IMR-90 (cell line): ENCODE measurements around the gene TMEM184C. TPM values are rescaled to one million over a fixed set of nuclear protein-coding genes. Genes with fewer than 3 reads are reported as not detected.
A peak's percentile ranks its signal among the peaks of the same experiment; 100 is the strongest.

ENCODE experiments used
- ATAC-seq: fragments of 200-7000 bp; cut with Tn5 transposase; 2 replicates; pipeline ENCODE4 v1.9.1; 2020; ENCODE audit warnings: low read depth, mild to moderate bottlenecking, moderate library complexity
- BruUV-seq: library from RNA; stranded (reverse); fragments of 400-500 nt; replicated peaks from 2 replicates; lab custom pipeline; 2021; lab: Mats Ljungman, UMichigan
- CTCF ChIA-PET: fragments of 300-600 bp; formaldehyde crosslinking; extraction: SDS; loops from one replicate; lab custom pipeline; 2021; ENCODE audit warnings: antibody characterized with exemption; lab: Yijun Ruan, JAX
- POLR2A ChIA-PET: fragments of 300-600 bp; sonication (Branson Sonifier 250); formaldehyde crosslinking; loops from one replicate; lab custom pipeline; 2022; ENCODE audit warnings: antibody characterized with exemption; ENCODE audit not compliant: unreplicated experiment; lab: Charles Lee
- DNase-seq: peaks from one replicate; pipeline ENCODE4 v3.0.0; 2013
- H2AFZ ChIP-seq: replicated peaks from 2 replicates; pipeline ENCODE3; 2013; ENCODE audit warnings: low read length, mild to moderate bottlenecking; ENCODE audit not compliant: poor library complexity
- H2AK5ac ChIP-seq: 2 replicates; pipeline ENCODE4 v1.6.1; 2013; ENCODE audit warnings: low read depth, low read length, inconsistent platforms
- H2AK9ac ChIP-seq: replicated peaks from 2 replicates; pipeline ENCODE3; 2013; ENCODE audit warnings: mild to moderate bottlenecking, low read depth, low read length, moderate library complexity; ENCODE audit not compliant: poor library complexity
- H2BK120ac ChIP-seq: 2 replicates; pipeline ENCODE4 v1.6.1; 2013; ENCODE audit warnings: low read depth, low read length, inconsistent platforms
- H2BK15ac ChIP-seq: 3 replicates; pipeline ENCODE4 v1.6.1; 2013; ENCODE audit warnings: low read depth, low read length, inconsistent platforms
- H2BK20ac ChIP-seq: 2 replicates; pipeline ENCODE4 v1.6.1; 2013; ENCODE audit warnings: low read depth, mild to moderate bottlenecking, inconsistent platforms, low read length, moderate library complexity
- H2BK5ac ChIP-seq: 2 replicates; pipeline ENCODE4 v1.6.1; 2013; ENCODE audit warnings: mild to moderate bottlenecking, low read depth, low read length, inconsistent platforms; ENCODE audit not compliant: poor library complexity, severe bottlenecking
- H3K14ac ChIP-seq: replicated peaks from 2 replicates; pipeline ENCODE4 v1.6.1; 2013; ENCODE audit warnings: low read depth, low read length, inconsistent platforms
- H3K18ac ChIP-seq: 2 replicates; pipeline ENCODE4 v1.6.1; 2013; ENCODE audit warnings: low read depth, low read length, control low read depth
- H3K23ac ChIP-seq: 2 replicates; pipeline ENCODE4 v1.6.1; 2013; ENCODE audit warnings: low read depth, low read length, inconsistent platforms
- H3K27ac ChIP-seq: 2 replicates; pipeline ENCODE4 v1.5.1; 2013; ENCODE audit warnings: mild to moderate bottlenecking, control low read depth, low read length; ENCODE audit not compliant: insufficient read depth
- H3K27me3 ChIP-seq: 2 replicates; pipeline ENCODE4 v1.6.1; 2013; ENCODE audit warnings: low read length; ENCODE audit not compliant: control insufficient read depth, insufficient read depth
- H3K36me3 ChIP-seq: 2 replicates; pipeline ENCODE4 v1.6.1; 2013; ENCODE audit warnings: low read length, mixed read lengths; ENCODE audit not compliant: control insufficient read depth, insufficient read depth
- H3K4ac ChIP-seq: 2 replicates; pipeline ENCODE4 v1.6.1; 2013; ENCODE audit warnings: low read depth, low read length, inconsistent platforms
- H3K4me1 ChIP-seq: 2 replicates; pipeline ENCODE4 v1.6.1; 2013; ENCODE audit warnings: low read length, mixed read lengths; ENCODE audit not compliant: control insufficient read depth, insufficient read depth
- H3K4me2 ChIP-seq: 2 replicates; pipeline ENCODE4 v1.6.1; 2013; ENCODE audit warnings: low read depth, mild to moderate bottlenecking, control low read depth, low read length, moderate library complexity
- H3K4me3 ChIP-seq: 2 replicates; pipeline ENCODE4 v1.5.1; 2013; ENCODE audit warnings: low read depth, mild to moderate bottlenecking, control low read depth, low read length, moderate library complexity; ENCODE audit not compliant: insufficient read depth
- H3K56ac ChIP-seq: 2 replicates; pipeline ENCODE4 v1.6.1; 2013; ENCODE audit warnings: low read length, inconsistent platforms; ENCODE audit not compliant: insufficient read depth; ENCODE audit errors: extremely low read depth
- H3K79me1 ChIP-seq, 2 experiments: 2 replicates each; pipeline ENCODE4 v1.6.1; 2013; ENCODE audit warnings: low read length in 2 of 2, inconsistent platforms in 1 of 2, low read depth in 1 of 2
- H3K9ac ChIP-seq: 2 replicates; pipeline ENCODE4 v1.6.1; 2013; ENCODE audit warnings: low read depth, low read length, control low read depth
- H3K9me1 ChIP-seq: 2 replicates; pipeline ENCODE4 v1.6.1; 2013; ENCODE audit warnings: low read length, inconsistent platforms; ENCODE audit not compliant: insufficient read depth
- H3K9me3 ChIP-seq: 2 replicates; pipeline ENCODE4 v1.6.1; 2013; ENCODE audit warnings: low read length; ENCODE audit not compliant: control insufficient read depth, insufficient read depth
- H4K20me1 ChIP-seq: 2 replicates; pipeline ENCODE4 v1.6.1; 2013; ENCODE audit warnings: low read length, inconsistent platforms; ENCODE audit not compliant: insufficient read depth
- H4K5ac ChIP-seq: 2 replicates; pipeline ENCODE4 v1.6.1; 2013; ENCODE audit warnings: mild to moderate bottlenecking, low read depth, low read length, control low read depth
- H4K8ac ChIP-seq, 2 experiments: 2 replicates each; pipeline ENCODE4 v1.6.1; 2013; ENCODE audit warnings: low read depth in 2 of 2, low read length in 2 of 2, control low read depth in 1 of 2, inconsistent platforms in 1 of 2
- H4K91ac ChIP-seq: 2 replicates; pipeline ENCODE4 v1.6.1; 2013; ENCODE audit warnings: low read depth, low read length, inconsistent platforms; ENCODE audit not compliant: insufficient read depth
- BHLHE40 ChIP-seq: fragments of 150-350 bp; IDR thresholded peaks from 2 replicates; pipeline ENCODE4 v1.6.1; 2016; ENCODE audit warnings: mild to moderate bottlenecking, low read depth, low read length
- CEBPB ChIP-seq: IDR thresholded peaks from 2 replicates; pipeline ENCODE4 v1.6.1; 2012; ENCODE audit warnings: low read depth, low read length, improper control_type of control experiment
- CHD1 ChIP-seq: IDR thresholded peaks from 2 replicates; pipeline ENCODE4 v1.6.1; 2012; ENCODE audit warnings: low read depth, low read length, improper control_type of control experiment
- CTCF ChIP-seq: conservative IDR thresholded peaks from 2 replicates; pipeline ENCODE4 v1.5.1; 2012; ENCODE audit warnings: mild to moderate bottlenecking, low read depth, low read length, improper control_type of control experiment
- ELK1 ChIP-seq: fragments of 150-350 bp; IDR thresholded peaks from 2 replicates; pipeline ENCODE4 v1.6.1; 2016; ENCODE audit warnings: low read depth, mild to moderate bottlenecking, low read length, moderate library complexity, borderline replicate concordance
- FOS ChIP-seq: fragments of 150-350 bp; IDR thresholded peaks from 2 replicates; pipeline ENCODE4 v1.6.1; 2016; ENCODE audit warnings: low read depth, low read length
- MAFK ChIP-seq: IDR thresholded peaks from 2 replicates; pipeline ENCODE4 v1.6.1; 2012; ENCODE audit warnings: low read depth, low read length, improper control_type of control experiment
- MAZ ChIP-seq: IDR thresholded peaks from 2 replicates; pipeline ENCODE4 v1.6.1; 2012; ENCODE audit warnings: low read depth, mild to moderate bottlenecking, low read length, improper control_type of control experiment, moderate library complexity, borderline replicate concordance
- MXI1 ChIP-seq: IDR thresholded peaks from 2 replicates; pipeline ENCODE4 v1.6.1; 2012; ENCODE audit warnings: low read depth, mild to moderate bottlenecking, low read length, moderate library complexity, borderline replicate concordance
- NFE2L2 ChIP-seq: fragments of 150-350 bp; IDR thresholded peaks from 2 replicates; pipeline ENCODE4 v1.6.1; 2016; ENCODE audit warnings: low read depth, mild to moderate bottlenecking, low read length
- POLR2A ChIP-seq: IDR thresholded peaks from 2 replicates; pipeline ENCODE4 v1.6.1; 2012; ENCODE audit warnings: mild to moderate bottlenecking, low read depth, low read length
- RAD21 ChIP-seq: IDR thresholded peaks from 2 replicates; pipeline ENCODE4 v1.6.1; 2012; ENCODE audit warnings: low read length, improper control_type of control experiment
- RCOR1 ChIP-seq: IDR thresholded peaks from 2 replicates; pipeline ENCODE4 v1.6.1; 2012; ENCODE audit warnings: mild to moderate bottlenecking, low read length, improper control_type of control experiment; ENCODE audit not compliant: insufficient replicate concordance
- RFX5 ChIP-seq: IDR thresholded peaks from 2 replicates; pipeline ENCODE4 v1.8.0; 2012; ENCODE audit warnings: low read depth, mild to moderate bottlenecking, low read length, moderate library complexity
- SMC3 ChIP-seq: fragments of 150-350 bp; IDR thresholded peaks from 2 replicates; pipeline ENCODE4 v1.6.1; 2016; ENCODE audit warnings: low read depth, mild to moderate bottlenecking, antibody characterized with exemption, low read length, moderate library complexity
- USF2 ChIP-seq: fragments of 150-350 bp; IDR thresholded peaks from 2 replicates; pipeline ENCODE4 v1.6.1; 2017; ENCODE audit warnings: mild to moderate bottlenecking, antibody characterized with exemption, low read length, low read depth
- WGBS, 2 experiments: methylation state at CpG; one replicate each; pipeline versions ENCODE4 v1.1.5 to v1.1.7; 2013; ENCODE audit warnings: missing lambda C conversion rate in 2 of 2; ENCODE audit not compliant: insufficient read length in 1 of 2; ENCODE audit errors: extremely low coverage in 2 of 2; 5-methylcytosine and 5-hydroxymethylcytosine counted together
- dilution Hi-C: fragments of 300-500 bp; cut with HindIII; formaldehyde crosslinking; loops from one replicate; pipeline ENCODE4 v1.14.3; 2018; ENCODE audit warnings: low sequenced_read_pairs; ENCODE audit not compliant: unreplicated experiment
- in situ Hi-C: fragments of 300-500 bp; cut with MboI; formaldehyde crosslinking; loops from 3 replicates; pipeline ENCODE4 v1.14.3; 2019; ENCODE audit warnings: low sequenced_read_pairs, inconsistent platforms, mixed read lengths
- intact Hi-C: fragments of 100-400 bp; cut with micrococcal nuclease; formaldehyde crosslinking; loops from 2 replicates; pipeline ENCODE4 v1.10.0; 2022
- polyA plus RNA-seq, 3 experiments: library from polyadenylated mRNA; depleted of rRNA; stranded (reverse); fragments of >200 nt; gene quantifications; 2 replicates each; pipeline ENCODE4 v1.2.3, GENCODE V29; 2012; ENCODE audit warnings: low replicate concordance in 1 of 3
- total RNA-seq: library from RNA; depleted of rRNA; stranded (reverse); fragments of >200 nt; gene quantifications from 2 replicates; pipeline ENCODE4 v1.2.3, GENCODE V29; 2012

Gene TMEM184C
- total and polyA plus RNA-seq, 2 of the 4 experiments (the other 2 are of a cell fraction), result 17.4 to 67.6 TPM

- Histone ChIP-seq H3K9ac (peak overlapping the region; percentile 65), H3K79me1 (peaks cover 0 to 4% of the 10 kb centered on the region in 2 experiments; a peak in 1 of 4 replicates), H2BK5ac (peak overlapping the region; percentile 93), H3K27ac (peak overlapping the region; percentile 95), H2AK9ac (peak overlapping the region; percentile 88), H2BK20ac (peak overlapping the region; percentile 92), H4K20me1 (no peaks in the 10 kb centered on the region), H3K27me3 (no peaks in the 10 kb centered on the region), H4K91ac (peak overlapping the region; percentile 99), H3K4me2 (peak overlapping the region; percentile 68), H3K4ac (peak overlapping the region; percentile 83), H3K36me3 (no peaks in the 10 kb centered on the region), H3K4me1 (peaks cover 16% of the 10 kb centered on the region), H4K8ac (peak overlapping the region; percentile 85 to 86), H3K23ac (peak overlapping the region; percentile 69), H3K4me3 (no peak overlapping the region), H4K5ac (peak overlapping the region; percentile 98), H2AK5ac (peak overlapping the region; percentile 89), H3K9me3 (no peaks in the 10 kb centered on the region), H3K9me1 (peaks cover 14% of the 10 kb centered on the region), H3K56ac (peak overlapping the region; percentile 67; the same call in 1 of the 2 replicates), H3K14ac (peak overlapping the region; percentile 80), H2AFZ (peak overlapping the region; percentile 74), H2BK15ac (peak overlapping the region; percentile 86; the same call in 2 of the 3 replicates), H3K18ac (peak overlapping the region; percentile 99), H2BK120ac (peak overlapping the region; percentile 93)
- CTCF ChIA-PET, result interaction anchor here (1.0 to 2.2 kb wide), 3 partner anchors 10 to 267 kb away, joined by 3 to 9 read pairs (median 3); no protein-coding TSS in a partner anchor
- DNase-seq, result peak; percentile 71
- dilution Hi-C loops (no loop called here), in situ Hi-C loops (loop anchor here (5.0 to 25.0 kb wide), 3 partner anchors 268 to 1262 kb away; no protein-coding TSS in a partner anchor), intact Hi-C loops (no loop called here)
- peak; percentile 64 for ATAC-seq
- no TSS peak for BruUV-seq
- POLR2A ChIA-PET, result interaction anchor here (0.6 kb wide), 1 partner anchor 263 kb away, joined by 5 read pairs; no protein-coding TSS in a partner anchor
- no CpG with 5 or more reads among the region's 3 CpGs for WGBS, 2 experiments
- no peak for TF ChIP-seq POLR2A
- TF ChIP-seq FOS, result no peak
- TF ChIP-seq CEBPB, result peak; percentile 57
- peak; percentile 95 for TF ChIP-seq NFE2L2
- TF ChIP-seq RAD21, result no peak
- no peak for TF ChIP-seq MXI1
- 0 out of 2 replicates have a peak, but pooled peaks have one; percentile 33 for TF ChIP-seq MAFK
- TF ChIP-seq USF2, result no peak
- no peak for TF ChIP-seq CHD1
- TF ChIP-seq MAZ, result no peak
- TF ChIP-seq CTCF, result no peak
- TF ChIP-seq RFX5, result no peak
- peak; percentile 55; the same call in 1 of the 2 replicates for TF ChIP-seq BHLHE40
- no peak for TF ChIP-seq ELK1
- no peak for TF ChIP-seq SMC3
- no peak for TF ChIP-seq RCOR1
These were observed 17.4 kb upstream of the TMEM184C start for GRCh38 chr4:147599769-147600168.
